Ramos (cell line): ENCODE data around the gene CHPT1.
"Not testable (repeated sequence)": the region's sequence is repeated elsewhere in the genome, so short reads cannot be mapped to it uniquely, and the experiment has no call there.

Experiments used
- in situ Hi-C: fragments of 300-500 bp; cut with MboI; formaldehyde crosslinking; loops from one replicate; pipeline ENCODE4 v1.14.3; 2022; ENCODE audit warnings: low sequenced_read_pairs; ENCODE audit not compliant: unreplicated experiment

The CHPT1 gene

GRCh38 chr12:101680647-101681046, 16.8 kb upstream of the CHPT1 start:
- in situ Hi-C loops = no loop called here

DNA sequence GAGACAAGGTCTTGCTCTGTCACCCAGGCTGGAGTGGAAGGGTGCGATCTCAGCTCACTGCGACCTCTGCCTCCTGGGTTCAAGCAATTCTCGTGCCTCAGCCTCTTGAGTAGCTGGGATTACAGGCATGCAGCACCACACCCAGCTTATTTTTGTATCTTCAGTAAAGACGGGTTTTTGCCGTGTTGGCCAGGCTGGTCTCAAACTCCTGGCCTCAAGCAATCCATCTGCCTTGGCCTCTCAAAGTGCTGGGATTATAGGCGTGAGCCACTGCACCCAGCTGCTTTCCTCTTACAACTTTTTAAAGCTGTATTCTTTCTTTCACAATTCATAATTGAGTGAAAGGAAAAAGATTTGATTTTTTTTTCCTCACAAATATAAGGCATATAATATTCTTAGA, 15.8 kb upstream of the CHPT1 start:
- in situ Hi-C loops = not testable (repeated sequence)

DNA sequence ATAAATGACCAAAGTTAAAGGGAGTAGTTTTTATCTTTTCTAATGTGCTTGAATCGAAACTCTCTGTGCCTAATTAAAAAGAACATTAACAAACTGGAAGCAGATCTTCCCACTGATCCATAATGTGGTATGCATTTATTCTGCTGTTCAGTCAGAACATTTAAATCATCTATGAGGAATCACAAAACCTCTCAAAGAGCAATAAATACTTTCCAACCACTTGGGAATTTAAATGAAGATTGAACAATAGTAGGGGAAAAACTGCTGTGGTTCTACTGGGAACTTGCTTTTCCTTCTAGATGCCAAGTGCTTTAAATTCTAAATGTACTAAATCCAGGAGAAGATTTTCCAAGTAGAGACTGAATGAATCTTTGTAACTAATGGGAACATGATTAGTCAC, 12.3 kb upstream of the CHPT1 start:
- in situ Hi-C loops = no loop called here

DNA sequence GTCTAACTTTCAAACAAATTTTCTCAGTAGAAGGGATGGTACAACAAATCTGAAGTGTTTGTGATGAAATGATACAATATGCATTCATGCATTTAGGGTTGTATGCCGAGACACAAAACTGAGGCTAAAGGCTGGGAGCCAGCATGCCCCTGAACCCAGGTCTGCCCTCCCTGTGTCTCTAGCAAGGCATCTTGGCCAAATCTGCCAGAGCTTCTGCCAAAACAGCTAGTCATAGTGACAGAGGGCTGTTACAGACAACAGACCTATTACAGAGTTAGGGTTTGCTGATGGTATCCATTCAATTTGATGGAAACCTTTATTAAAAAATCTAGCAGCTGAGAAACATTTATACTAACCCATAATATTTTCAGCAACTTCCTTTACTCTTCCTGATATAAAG, 11.3 kb upstream of the CHPT1 start:
- in situ Hi-C loops = no loop called here

DNA sequence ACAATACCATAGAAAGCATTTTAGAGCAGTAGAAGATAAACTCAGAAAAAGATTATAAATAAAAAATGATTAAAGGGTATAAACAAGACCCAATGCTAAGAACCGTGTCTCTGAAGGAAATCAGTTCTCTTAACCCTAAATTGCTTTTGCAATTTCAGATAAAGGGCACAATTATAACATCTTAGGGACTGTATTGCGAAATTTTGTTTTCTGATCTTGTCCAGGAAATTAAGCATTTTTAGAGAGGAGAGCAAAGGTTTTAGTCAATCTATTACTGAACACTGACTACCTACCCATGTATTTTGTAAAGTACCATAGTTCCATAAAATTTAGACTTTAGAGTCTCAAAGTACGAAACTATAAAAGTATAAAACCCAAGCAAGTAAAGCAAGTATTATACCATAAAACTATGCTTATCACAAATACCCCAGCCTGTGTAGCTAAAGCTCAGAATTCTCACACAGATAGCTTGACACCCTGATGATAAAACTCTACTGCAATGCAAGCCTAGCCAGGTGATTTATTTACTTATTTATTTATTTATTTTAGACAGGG, 6.8 kb upstream of the CHPT1 start:
- in situ Hi-C loops = no loop called here

DNA sequence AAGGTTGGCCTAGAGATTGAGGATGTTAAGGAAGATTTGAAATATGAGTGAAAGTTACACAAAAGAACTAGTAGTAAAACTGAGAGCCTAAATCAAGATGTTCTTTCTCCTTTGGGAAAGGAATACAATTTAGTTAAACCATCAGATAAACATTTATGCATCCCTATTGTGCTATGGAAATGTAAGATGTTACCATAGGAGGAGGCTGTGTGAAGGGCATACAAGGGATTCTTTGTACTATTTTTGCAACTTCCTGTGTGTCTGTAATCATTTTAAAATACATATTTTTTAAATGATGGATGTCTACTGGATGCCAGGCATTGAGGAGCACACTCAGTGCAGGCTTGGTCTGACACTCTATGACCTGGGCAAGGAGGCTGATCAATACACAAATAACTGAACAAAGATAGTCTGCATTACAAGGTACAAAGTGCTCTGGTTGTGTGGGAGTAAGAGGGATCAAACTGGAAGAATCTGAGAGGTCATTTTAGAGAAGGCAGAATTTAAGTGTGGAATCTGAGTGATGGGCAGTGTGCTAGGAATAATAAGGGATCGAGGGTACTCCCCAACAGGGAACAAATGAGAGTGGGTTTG, 5.8 kb upstream of the CHPT1 start:
- in situ Hi-C loops = no loop called here

GRCh38 chr12:101694297-101694848, 3.1 kb upstream of the CHPT1 start:
- in situ Hi-C loops = no loop called here

DNA sequence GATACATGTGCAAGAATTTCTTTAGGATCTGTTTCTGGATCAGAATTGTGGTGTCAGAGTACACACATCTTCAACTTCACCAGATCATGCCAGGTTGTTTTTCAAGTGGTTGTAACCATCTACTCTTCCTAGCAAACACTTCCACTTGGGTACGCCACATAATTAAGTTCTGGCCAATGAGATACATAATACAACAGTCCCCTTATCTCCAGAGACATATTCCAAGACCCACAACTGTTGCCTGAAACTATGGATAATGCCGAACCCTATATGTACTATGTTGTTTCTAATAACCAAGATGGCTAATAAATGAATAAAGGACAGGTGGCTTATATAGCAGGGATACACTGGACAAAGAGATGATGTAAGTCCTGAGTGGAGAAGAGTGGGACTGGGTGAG, 2.5 kb upstream of the CHPT1 start:
- in situ Hi-C loops = no loop called here

DNA sequence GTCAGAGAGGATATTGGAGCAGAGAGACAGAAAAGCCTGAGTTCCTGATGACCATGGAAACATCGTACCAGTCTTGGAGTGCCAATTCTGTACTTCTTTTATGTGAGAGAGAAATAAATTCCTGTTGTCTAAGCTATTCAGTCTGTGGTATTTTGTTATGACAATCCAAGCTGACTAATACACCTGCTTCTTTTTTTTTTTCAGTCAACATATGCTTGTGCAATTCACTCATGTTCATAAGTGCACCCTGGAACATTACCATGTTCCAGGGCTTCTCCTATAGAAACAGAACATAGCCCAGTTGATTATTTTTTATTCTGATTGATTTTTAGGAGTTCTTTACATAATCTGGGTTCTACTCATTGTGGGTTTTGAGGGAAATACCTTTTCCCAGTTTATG, 1.7 kb upstream of the CHPT1 start:
- in situ Hi-C loops = no loop called here

DNA sequence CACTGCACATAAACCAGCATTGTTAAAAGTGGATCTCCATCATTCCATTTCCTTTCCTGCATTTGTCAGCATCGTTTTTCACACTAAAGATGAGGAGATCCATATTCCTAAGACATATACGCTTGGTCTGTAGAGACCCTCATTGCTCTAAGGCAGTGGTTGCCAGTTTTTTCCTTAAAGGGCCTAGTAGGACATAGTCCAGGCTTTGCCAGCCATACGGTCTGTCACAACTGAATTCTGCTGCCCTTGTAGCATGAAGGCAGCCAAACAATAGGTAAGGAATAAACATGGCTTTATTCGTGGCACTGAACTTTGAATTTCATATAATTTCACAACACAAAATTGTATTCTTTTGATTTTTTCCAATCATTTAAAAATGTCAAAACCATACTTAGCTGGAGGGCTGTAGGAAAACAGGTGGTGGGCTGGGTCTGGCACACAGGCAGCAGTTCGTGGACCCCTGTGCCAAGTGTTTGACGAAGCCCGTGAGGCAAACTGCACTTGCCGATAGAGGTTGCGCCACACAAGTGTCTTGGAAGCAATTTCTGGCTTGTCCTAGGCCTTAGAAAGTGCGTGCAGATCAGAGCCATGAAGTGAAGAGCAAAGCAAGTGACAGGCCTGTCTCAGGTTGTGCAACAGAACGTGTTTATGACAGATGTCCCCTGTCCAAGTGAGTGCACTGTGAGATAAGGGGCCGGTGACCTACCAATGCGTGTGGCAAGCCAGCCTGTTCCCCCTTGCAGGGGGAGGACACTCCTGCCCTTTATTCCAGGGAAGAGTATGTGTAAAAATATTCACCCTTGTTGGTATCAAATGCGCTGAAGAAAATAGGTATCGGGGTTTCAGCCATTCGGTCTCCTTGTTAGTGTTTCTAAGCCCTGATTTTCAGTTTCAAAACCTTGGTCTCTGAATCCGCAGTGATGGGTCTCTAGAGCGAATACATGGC, 916 bp upstream of the CHPT1 start:
- in situ Hi-C loops = no loop called here

- in situ Hi-C loops = no loop called here
Observed at GRCh38 chr12:101697930-101698799, 725 bp downstream of the CHPT1 start.

GRCh38 chr12:101698800-101699347, 1.4 kb downstream of the CHPT1 start:
- in situ Hi-C loops = no loop called here

- in situ Hi-C loops = no loop called here
Observed at GRCh38 chr12:101700299-101700820, 2.9 kb downstream of the CHPT1 start.

GRCh38 chr12:101703487-101703886, 6.0 kb downstream of the CHPT1 start:
- in situ Hi-C loops = no loop called here

DNA sequence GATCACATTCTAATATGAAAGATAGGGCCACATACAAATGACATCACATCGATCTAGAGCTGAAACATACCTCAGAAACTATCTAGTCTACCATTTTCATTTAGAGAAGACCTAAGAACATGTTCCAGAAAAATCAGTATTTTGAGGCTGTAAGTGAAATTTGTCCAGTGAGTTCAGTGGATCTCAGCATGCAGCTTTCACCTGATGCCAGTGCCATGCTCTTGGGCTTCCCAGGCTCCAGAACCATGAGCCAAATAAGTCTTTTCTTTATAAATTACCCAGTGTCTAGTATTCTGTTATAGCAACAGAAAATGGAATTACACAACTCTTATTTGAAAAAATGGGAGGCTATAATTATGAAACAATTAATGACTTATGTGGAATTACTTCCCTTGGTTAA, 9.0 kb downstream of the CHPT1 start:
- in situ Hi-C loops = no loop called here

- in situ Hi-C loops = no loop called here
Observed at GRCh38 chr12:101707131-101707782, 9.8 kb downstream of the CHPT1 start.

GRCh38 chr12:101710288-101710687, 12.8 kb downstream of the CHPT1 start:
- in situ Hi-C loops = no loop called here

GRCh38 chr12:101713059-101713682, 15.7 kb downstream of the CHPT1 start:
- in situ Hi-C loops = no loop called here

DNA sequence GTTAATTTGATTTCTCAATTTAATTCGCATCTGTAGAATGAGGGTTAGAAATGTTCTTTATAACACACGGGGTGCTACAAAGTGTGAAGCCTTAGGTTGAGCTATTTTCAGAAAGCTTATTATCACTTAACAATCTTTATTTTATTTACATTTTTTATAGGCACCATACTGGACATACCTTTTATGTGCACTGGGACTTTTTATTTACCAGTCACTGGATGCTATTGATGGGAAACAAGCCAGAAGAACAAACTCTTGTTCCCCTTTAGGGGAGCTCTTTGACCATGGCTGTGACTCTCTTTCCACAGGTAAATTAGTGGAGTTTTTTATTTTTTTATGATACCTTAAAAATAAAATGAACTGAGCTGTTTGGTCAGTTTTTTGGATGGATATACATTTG, 16.5 kb downstream of the CHPT1 start:
- in situ Hi-C loops = no loop called here
